HL-60/S4 (cell line): ENCODE data around the gene MAN1A1.

Experiments used
- in situ Hi-C: fragments of 300-500 bp; cut with MboI; formaldehyde crosslinking; loops from 2 replicates; pipeline ENCODE4 v1.14.3; 2022; ENCODE audit warnings: low sequenced_read_pairs

The MAN1A1 gene

GRCh38 chr6:119152187-119152586, 197.4 kb downstream of the MAN1A1 start:
- in situ Hi-C loops = no loop called here

GRCh38 chr6:119148825-119149525, 200.6 kb downstream of the MAN1A1 start:
- in situ Hi-C loops = no loop called here

- in situ Hi-C loops = no loop called here
Measured at GRCh38 chr6:119148098-119148824, 201.3 kb downstream of the MAN1A1 start.

GRCh38 chr6:119147101-119148053, 202.2 kb downstream of the MAN1A1 start:
- in situ Hi-C loops = no loop called here

DNA sequence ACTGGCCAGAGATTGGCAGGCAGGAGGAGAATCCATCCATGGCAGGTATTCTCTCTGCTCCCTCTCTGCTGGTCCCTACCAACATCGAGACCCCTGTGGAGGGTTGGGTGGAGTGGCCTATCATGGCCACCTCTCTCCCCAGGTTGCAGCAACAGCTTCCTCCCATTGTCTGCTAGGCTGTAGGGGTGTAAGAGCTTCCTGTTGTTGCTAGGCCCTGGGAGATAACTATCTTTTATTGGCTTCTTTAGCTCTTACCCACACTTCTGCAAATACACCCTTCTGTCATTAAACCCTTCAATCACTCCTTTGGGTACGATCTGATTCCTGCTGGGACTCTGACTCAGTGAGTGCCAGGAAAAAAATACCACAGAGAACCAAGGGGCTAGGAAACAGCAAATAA, 204.4 kb downstream of the MAN1A1 start:
- in situ Hi-C loops = no loop called here

- in situ Hi-C loops = no loop called here
Measured at GRCh38 chr6:119142637-119143036, 206.9 kb downstream of the MAN1A1 start.

GRCh38 chr6:119142041-119142440, 207.5 kb downstream of the MAN1A1 start:
- in situ Hi-C loops = no loop called here

GRCh38 chr6:119140196-119141140, 209.1 kb downstream of the MAN1A1 start:
- in situ Hi-C loops = no loop called here

DNA sequence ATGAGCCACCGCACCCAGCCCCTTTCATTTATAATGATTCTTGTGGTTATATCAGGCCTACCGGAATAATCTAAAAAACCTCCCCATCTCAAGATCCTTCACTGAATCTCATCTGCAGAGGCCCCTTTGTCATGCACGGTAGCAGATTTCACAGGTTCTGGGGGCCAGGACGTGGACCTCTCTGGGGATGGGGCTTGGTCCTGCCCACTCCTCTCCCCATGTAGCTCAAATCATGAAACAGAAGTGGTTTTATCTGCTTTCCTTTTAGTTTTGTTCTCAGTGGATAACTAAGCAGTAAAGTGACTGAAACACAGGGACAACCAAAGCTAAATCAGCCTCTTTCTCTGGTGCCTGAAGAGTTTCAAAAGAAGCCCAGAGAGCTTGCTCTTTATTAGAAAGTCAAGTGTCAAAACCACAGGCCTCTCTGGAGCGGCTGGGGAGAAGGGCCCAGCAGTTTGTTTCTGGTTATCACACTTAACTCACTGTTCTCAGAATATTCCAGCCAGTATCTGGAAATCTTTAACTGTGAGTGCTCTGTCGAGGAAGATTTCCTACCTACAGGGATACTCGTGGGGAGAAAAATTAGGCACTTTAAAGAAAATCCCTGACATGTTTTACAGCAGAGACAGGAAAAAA, 210.5 kb downstream of the MAN1A1 start:
- in situ Hi-C loops = no loop called here

DNA sequence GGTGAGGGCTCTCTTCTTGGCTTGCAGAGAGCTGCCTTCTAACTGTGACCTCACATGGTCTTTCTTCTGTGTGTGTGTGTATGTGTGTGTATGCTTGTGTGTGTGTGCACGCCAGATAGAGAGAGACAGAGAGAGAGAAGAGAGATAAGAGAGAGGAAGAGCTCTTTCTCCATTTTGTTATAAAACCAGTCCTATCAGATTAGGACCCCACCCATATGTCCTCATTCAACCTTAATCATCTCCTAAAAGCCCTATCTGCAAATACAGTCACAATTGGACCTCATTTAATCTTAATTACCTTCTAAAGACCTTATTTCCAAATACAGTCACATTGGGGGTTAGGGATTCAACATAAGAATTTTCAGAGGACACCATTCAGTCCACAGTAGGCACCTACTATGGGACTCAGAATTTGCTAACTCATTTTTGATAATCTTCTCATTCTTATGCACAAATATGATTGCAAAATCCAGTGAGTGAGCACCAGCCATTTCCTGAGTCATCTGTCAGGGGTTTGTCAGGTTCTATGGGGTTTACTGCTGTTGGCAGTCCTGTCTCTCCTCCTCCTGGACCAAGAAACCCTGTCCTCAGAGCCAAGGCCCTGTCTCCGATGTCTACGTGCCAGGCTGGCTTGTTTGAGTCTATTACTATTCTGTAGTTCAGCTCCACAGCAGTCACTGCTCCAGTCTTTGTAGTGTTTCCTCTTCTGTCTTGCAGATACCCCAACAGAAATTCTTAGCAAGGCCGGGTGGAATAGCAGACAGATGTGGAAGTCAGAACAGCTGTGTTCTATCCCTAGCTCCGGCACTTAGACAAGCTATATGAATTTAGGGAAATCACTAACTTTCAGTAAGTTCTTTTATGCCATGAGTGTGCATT, 212.1 kb downstream of the MAN1A1 start:
- in situ Hi-C loops = no loop called here

GRCh38 chr6:119134752-119135151, 214.8 kb downstream of the MAN1A1 start:
- in situ Hi-C loops = no loop called here

DNA sequence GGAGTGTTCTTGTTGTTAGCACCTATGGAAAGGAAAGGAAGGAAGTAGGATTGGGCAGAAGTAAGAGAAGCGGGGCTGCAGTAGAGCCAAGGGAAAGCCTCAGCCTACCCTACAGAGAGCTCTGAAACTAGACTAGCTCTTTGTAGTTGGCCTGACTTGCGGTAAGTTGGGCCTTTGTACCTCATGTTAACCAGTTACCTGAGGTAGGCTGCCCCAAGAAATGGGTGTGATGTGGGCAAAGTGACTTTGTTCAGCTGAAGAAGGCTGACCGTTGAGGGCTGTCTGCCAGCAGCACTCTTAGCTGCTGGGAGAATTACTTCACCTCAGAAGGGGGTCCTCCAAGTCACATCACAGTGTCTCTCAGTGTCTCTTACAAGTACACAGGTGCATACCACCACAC, 216.2 kb downstream of the MAN1A1 start:
- in situ Hi-C loops = no loop called here

DNA sequence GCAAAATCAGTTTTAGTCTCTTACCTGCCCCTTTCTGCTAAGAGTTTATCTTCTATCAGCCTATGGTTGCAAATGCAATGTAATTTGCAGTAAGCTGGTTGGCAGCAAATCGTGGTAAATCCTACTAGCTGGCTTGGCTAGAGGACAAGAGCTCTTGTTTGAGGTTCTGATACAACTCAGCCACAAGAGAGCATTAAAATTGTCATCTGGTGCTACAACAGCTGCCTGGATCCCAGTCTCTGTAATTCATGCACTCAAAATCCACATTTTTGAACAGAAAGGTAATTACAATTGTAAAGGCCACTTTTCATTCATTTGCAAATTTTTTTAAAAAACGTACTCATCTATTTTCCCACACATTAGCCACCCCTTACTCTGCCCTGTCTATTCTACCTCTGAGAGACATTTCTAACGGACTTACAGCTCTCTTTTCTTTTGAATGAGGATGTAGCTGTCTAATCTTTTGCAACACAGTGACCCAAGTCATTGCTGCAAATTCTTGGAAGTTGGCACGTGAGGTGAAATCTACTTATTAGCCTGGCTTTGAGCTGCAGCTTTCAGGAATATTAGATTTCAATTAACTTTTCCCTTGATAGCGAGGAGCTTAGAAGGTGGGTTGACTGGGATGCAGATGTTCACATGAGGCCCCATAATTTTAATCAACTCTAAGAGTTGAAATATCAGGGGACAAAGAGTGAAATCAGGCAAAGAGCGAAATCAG, 217.1 kb downstream of the MAN1A1 start:
- in situ Hi-C loops = no loop called here

DNA sequence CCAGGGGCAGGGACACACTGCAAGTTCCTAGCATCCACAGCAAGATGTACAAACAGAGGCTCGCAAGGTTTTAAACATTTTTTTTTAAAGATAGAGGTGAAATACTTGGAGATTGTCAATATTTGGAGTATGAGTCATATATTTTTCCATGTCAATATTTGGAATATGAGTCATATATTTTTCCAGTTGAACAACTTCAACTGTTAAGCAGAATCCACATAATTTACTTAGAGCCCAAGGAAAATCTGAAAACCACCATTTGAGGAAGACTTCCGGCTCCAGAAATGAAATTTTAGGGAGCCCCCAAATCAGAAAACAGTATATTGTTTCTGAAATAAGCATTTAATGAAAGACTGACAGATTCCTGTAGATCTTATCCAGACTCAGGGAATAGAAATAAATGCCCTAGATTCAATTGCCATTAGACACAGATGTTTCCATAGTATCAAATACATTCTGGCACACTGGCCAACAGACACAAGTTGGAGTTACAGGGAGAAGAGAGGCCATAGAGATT, 219.5 kb downstream of the MAN1A1 start:
- in situ Hi-C loops = no loop called here

- in situ Hi-C loops = no loop called here
Measured at GRCh38 chr6:119129148-119129967, 220.2 kb downstream of the MAN1A1 start.

GRCh38 chr6:119128252-119128912, 221.2 kb downstream of the MAN1A1 start:
- in situ Hi-C loops = no loop called here

DNA sequence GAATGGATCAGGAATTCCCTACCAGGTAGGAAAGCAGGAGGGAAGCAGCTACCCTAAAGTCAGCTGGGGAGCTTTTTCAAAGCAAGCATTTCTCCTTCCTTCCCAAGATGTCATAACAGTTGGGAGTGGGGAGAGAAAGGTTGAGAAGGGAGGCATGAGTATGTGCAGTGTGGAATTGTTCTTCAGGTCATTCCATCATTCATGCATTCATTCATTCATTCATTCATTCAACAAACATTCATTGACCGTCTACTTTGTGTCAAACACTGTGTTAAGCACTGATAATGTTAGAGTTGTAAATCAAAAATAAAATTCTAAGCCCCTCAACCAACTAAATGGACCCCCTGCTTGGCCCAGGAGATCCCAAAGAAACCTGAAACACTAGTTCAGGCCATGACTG, 221.9 kb downstream of the MAN1A1 start:
- in situ Hi-C loops = no loop called here
